IPS DF 4.7 (cell line): Measurements from ENCODE around the gene RBM18.

Source experiments
- DNase-seq: peaks from one replicate; pipeline ENCODE4 v3.0.0-alpha.2; 2013; ENCODE audit warnings: low spot score; ENCODE audit errors: extremely low read depth

The RBM18 gene, protein sequence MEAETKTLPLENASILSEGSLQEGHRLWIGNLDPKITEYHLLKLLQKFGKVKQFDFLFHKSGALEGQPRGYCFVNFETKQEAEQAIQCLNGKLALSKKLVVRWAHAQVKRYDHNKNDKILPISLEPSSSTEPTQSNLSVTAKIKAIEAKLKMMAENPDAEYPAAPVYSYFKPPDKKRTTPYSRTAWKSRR

DNA sequence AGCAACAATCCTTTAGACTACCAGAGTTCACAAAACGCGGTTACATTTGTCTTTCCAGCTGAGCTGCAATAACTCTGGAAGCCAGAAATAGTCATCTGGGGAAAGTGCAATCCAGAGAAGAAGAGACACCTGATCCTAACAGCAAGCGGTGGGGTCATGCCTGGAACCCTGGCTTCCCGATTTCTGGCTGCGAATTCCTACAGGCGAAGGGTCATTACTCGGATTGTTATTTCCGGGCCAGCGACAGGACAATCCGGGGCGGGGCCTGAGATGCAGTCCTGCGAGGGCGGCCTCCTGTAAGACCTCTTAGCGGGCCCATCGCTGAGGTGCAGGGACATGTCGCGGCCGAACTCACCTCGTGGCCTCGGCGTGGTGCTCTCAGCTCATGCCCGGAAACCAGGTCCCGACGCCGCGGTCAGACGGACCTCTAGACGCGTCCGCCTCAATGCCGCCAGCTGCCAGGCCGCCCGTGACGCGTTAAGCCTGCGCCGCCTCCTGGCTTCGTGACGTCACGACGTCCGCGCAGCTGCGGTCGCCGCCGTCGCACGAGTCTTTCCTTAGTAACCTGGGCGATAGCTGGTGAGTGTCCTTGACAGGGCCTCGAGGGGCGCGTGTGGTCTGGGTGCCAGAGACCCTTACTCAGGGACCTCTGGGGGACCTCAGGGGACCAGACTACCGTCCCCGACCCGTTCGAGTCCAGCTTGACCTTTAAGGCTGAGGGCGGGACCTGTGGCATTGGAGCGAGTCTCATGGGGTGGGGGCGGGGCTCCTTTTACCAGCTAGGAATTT is at the start of gene RBM18, which contains the start of gene MRRF:
Gene RBM18, minus strand, starts transcription at position 481 of the 789 bp plus-strand sequence. CDS start 3,348 bp downstream, outside the sequence.
Gene MRRF, plus strand, starts transcription at position 523 of the 789 bp plus-strand sequence. CDS start 6,010 bp downstream, outside the sequence.
- peak; percentile 51 for DNase-seq

DNA sequence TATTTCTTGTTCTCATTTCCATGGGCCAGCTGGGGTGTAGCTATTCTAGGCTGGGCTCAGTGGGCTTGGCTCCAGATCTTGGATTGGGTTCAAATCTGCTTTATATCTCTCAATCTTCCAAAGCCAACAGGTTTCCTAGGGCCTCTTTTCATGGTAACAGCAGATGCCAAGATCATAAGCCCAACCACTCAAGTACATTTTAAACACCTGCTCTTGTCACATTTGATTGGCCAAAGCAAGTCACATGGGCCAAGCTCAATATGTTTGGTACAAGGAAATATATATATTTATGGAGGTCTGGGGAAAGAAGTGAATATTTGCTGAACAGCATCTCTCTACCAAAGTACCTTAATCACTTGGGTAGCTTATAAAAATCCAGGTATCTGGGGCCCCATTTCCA is 49.5 kb upstream of the RBM18 start:
- DNase-seq: no peak

DNA sequence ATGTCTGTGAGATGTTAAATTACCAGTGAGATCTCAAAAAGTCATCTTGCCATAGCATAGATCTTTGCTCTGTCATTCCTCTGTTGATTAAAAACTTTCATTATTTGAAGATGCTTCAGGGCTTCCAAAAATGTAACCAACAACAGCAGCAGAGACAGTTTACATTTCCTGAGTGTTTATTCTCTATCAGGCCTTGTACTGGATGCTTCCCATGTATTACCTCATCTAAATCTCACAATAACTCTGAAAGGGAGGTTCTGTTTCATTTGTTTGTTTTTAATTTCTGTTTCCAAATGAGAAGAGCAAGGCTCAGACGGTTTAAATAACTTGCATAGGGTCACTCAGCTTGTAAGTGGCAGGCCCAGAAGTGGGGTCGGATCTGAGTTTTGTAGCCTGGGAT is 45.2 kb upstream of the RBM18 start:
- no peak for DNase-seq

DNA sequence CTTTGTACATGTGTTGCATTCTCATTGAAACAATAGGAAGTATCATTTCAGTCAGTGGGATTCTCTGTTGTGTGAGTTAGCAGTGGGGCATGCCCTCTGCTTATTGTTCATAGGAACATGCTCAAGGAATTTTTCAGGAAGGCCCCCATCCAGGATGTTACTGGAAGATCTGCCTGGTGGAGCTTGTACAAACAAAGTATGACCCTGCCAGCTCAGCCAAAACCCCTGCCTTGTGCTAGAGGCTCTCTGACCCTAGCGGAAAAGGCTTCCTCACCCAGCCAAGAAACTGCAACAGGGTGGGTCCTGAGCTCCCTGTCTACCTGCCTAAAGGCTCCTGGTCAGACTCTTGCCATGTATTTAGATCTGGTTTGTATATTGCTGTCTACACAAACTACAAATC is 43.3 kb upstream of the RBM18 start:
- no peak for DNase-seq

DNA sequence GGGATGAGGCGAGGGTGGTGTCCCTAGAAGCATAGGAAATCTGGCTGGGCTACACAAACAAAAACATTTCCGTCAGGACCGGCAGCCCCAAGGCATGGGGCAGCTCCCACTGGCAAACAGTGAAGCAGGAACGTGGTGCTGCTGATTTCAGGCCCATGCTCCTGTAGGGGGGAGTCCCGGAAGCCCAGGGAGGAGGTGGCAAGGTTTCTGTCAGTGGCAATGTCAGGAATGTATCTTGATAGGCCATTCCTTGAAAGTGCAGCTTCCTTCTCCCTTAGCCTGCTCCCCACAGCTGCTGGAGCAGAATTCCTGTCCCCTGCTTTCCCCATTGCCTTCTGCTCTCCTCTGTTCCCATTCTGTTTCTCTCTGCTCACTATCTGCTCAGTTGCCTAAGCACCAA is 42.4 kb upstream of the RBM18 start:
- DNase-seq: no peak

DNA sequence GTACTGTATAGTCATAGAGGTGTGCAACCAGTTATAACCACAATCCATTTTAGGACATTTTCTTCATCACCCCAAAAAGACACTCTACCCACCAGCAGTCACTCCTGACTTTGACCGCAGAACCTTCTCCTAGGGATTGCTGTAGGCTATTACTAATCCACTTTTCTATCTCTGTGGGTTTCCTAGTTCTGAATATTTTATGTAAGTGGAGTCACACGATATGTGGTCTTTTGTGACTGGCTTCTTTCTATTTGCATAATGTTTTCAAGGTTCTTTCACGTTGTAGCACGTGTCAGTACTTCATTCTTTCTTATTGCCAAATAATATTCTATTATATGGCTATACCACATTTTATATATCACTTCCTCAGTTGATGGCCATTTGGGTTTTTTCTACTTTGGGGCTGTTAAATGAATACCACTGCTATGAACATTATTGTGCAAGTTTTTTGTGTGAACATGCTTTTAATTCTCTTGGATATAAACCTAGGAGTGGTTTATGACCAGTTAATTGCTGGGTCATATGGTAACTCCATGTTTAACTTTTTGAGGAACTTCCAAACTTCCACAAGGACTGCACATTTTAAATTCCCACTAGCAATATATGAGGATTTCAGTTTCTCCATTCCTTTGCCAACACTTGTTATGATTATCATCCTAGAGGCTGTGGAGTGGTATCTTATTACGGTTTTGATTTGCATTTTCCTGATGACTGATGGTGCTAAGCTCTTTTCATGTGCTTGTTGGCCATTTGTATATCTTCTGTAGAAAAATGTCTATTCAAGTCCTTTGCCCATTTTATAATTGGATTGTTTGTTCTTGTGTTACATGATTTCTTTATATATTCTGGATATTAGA is 37.8 kb upstream of the RBM18 start:
- no peak for DNase-seq

DNA sequence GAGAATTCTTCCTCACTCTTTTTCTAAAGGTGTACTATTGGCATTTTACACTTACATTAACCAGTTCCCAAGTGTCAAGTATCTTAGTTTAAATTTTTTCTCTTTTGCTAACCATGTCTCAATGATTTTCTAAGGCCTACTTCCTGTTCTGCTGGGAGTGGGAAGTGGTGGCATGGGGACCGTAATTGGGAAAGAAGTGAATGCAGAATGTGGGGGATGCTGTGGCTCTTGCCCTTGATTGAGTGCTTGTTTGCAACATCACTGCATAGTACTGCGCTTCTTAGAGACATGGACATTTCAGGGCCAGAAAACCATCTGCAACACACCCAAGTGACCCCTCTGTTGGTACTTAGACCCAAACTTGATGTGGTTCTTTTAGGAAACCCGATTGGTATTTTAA is 32.9 kb upstream of the RBM18 start:
- no peak for DNase-seq

DNA sequence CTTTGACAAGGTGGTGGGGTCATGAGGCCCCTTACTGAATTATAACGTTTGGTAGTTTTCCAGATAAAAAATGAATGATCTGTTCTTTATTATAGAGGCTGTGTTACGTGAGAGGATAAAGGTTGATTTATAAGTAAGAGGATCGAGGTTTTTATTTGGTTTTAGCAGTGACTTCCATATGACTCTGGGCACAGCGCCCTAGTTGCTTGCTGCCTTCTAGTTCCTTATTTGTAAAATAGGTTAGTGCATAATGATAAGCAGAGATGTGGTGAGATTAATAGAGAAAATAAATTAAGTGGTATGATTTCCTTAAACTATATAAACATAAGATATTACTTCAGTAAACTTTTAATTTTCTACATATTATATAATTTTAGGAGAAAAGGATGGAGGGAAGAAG is 29.9 kb upstream of the RBM18 start:
- DNase-seq: no peak

DNA sequence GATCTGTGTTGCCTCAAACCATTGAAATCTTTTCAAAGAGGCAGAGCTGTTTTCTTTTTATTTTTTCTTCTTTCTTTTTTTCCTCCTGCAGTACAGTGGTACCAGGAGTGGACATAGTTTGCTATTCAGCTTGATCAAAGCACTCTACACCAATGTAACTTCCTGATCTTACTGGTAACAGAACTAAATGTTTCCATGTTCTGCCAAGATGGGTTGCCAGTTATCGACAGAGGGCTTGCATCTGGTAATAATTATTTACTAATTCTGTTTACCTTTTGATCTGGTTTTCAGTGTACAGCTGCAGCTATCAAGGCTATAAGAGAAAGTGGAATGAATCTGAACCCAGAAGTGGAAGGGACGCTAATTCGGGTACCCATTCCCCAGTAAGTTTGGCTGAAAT is 26.8 kb upstream of the RBM18 start:
- no peak for DNase-seq

DNA sequence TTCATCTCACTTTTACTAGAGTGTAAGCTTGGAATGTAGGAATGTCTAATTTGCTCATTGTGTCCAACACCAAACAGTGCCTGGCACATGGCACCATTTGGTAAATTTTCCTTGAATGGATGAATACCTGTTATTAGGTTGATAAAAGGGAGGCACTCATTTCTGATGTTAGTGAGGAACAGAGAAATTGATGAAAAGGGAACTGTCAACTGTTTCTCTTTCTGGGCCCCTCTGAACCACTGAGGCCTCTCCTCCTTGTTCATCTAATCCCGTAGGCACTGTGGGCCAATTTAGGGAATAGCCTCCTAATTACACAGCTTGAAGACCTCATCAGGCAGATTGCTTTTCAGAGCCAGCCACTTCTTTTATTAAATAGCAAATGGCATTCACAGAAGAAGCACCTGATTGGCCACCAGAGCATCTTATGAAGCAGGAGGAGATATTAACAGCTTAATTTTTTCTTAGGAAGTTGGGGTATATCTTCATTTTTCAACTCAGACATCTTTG is 22.6 kb upstream of the RBM18 start:
- no peak for DNase-seq

DNA sequence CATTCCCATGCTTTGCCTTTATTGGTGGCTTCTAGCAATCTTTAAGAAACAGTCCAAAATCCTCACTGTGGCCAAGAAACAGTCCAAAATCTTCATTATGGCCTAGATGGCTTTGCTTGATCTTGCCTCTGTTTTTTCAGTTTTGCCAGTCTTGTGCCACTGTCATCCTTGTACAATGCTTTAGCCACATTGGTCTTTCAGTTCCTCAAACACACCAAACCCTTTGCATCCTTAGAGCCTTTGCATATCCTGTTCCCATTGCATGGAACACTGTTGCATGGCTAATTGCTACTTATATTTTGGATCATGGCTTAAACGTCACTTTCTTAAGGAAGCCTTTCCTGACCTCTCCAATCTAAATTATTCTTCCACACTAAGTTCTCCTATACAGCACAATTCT is 22.1 kb upstream of the RBM18 start:
- DNase-seq: no peak

DNA sequence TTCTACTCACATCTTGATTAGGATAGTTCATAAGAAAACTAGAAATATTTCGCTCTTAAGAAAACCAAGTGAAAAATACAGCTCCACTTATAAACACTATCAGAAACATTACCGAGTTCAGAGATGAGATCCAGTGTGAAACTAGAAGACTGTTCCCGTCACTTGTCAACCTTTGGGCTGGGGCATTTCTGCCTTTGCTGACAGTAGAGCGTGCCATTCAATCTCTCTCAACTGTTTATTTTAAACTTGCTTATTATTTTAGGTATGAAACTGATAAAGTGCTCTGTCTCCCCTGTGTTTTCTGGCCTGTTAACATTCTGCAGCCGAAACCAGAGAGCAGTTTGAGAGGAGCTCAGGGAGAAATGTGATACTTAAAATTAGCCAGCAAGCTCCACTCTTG is 16.7 kb upstream of the RBM18 start:
- no peak for DNase-seq

DNA sequence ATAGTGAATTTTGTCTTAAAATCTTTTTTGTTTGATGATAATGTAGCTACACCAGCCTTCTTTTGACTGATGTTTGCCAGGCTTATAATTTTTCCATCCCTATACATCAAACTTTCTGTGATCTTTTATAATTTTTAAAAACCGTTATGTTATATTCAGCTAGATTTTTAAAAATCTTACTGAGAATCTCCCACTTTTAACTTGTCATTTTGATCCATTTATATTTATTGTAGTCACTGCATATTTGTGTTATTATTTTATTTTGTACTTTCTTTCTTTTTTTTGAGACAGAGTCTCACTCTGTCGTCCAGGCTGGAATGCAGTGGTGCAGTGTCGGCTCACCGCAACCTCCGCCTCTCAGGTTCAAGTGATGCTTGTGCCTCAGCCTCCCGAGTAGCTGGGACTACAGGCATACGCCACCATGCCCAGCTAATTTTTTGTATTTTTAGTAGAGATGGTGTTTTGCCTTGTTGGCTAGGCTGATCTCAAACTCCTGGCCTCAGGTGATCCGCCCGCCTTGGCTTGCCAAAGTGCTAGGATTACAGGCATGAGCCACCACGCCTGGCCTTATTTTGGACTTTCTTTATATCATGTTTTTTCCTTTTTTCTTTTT is 12.8 kb upstream of the RBM18 start:
- DNase-seq: no peak

DNA sequence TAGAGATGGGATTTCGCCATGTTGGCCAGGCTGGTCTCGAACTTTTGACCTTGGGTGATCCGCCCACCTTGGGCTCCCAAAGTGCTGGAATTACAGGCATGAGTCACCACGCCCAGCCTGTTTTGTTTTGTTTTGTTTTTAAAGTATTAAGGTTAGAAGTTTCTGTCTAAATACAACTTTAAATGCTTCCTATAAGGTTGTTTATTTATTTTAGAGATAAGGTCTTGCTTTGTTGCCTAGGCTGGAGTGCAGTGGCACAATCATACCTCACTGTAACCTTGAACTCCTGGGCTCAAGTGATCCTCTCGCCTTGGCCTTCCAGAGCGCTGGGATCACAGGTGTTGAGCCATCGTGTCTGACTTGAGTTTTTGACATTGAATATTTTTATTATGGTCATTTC is 11.5 kb upstream of the RBM18 start:
- DNase-seq: no peak

DNA sequence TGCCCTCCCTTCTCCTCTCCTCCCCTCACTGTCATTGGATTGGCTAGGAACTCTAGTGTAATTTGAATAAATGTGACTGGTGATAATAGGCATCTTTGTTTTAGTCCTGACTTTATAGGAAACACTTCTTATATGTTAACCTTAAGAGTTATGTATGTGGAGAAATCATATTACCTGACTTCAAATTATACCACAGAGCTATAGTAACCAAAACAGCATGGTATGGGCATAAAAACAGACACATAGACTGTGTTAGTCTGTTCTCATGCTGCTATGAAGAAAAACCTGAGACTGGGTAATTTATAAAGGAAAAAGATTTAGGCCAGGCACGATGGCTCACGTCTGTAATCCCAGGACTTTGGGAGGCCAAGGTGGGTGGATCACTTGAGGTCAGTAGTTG is 9.4 kb upstream of the RBM18 start:
- DNase-seq: no peak

DNA sequence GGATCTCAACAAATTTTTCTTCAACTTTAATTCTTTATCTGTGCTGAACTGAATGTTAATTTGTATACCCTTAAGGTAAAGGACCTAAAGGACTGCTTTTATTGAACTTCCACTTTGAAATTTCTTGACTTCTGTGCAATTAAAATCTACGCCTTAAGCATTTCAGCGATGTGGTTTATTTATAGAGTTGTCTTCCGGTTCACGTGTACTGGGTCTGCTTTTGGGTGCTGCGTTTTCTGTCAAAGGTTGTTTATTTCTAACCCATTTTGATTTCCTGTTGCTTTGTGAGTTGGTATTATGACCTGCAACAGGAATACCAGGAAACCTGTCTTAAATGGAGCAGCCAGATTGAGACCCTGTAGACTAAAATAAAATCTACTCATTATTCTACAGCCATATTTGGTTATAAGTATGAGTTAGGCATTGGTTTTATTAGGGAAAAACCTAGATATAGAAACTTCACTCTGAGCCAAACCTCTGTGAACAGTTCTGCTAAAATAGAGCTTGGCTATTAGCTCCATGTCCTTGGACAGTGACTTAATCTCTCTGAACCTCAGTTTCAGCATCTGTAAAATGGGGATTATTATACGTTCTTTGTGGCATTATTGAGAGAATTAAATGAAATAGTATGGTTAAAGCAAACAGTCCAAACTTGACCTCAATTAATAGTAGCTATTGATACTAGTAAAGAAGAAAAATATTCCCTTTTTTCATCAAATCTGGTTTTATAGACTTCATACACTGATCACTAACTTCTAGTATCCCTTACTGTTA is 3.6 kb upstream of the RBM18 start:
- no peak for DNase-seq

DNA sequence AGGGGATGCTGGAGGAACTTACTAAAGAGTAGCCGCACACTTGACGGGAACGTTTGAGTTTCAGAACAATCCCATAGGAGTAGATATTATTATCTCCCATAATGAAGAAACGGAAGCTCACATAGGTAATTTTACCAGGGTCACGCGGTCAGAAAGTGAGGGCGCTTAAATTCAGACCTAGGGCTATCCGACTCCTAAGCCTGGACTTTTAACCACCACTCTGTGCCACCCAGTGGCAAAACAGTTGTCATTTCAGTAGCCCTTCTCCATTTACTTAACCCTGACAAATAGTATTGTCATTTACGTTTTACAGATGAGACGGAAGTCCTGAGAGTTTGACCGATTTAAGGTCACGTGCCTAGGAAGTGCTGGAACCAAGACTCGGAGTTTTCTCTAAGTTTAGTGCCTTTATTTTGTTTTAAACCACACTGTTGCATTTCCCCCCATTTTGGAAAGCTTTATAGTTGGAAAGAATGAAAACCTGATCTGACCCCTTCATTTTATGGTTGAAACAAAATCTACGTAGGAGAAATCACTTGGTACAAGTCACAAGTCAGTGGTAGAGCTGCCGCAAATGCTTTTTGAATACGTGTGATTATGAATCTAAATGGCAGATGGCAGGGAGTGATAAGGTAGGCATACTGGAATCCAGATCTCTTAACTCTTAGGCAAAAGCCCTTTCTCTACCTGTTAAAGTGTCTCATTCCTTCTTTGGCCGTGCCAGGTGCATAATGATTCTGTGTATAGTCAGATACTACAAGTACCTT is 692 bp upstream of the RBM18 start:
- no peak for DNase-seq

DNA sequence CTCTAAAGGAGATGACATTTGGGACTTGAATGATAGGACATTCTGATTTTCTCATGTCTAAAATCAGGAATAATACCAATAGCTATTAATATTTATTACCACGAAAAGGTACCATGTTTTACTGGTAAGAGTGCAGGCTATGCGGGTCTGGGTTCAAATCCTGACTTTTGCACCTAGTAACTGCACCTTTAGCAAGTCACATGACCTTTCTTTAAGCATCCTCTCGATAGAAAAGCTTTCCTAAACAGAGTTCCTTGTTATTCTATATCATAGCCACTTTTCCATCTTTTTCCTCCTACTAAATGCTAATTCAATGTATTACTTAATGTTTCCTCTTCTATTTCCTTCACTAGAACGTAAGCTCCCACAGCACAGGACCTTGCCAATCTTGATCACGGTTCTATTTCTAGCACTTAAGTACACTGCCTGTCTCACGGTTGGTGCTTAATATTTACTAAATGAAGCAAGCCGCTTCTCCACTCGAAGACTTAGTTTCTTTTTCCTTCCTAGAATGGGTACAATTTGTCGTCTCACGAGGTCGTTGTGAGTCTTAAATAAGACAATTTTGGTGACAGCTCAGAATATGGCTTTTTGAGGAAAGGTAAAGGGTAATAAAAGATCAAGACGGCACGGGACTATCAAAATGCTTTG is 816 bp downstream of the RBM18 start:
- no peak for DNase-seq

DNA sequence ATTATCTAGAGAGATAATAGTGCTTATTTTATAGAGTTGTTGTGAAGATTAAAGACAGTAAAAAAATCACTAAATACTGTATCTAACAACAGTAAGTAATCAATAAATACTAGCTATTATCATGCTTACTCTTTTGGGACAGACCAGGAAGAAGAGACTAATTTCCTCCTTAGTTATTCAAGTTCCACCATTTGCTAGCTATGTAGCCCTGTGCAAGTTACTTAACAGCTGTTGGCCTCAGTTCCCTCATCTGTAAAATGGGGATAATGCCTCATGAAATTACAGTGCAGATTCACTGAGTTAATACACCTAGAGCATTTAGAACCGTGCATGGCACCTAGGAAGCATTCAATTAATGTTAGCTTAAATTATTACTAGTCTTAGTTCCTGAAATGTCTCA is 2.6 kb downstream of the RBM18 start:
- no peak for DNase-seq
